Neural cell (in vitro differentiated cells): ENCODE results near the gene WFDC2.

ENCODE experiments used
- CTCF ChIP-seq: fragments of 450-650 bp; IDR thresholded peaks from 2 replicates; pipeline ENCODE4 v1.5.1; 2014; ENCODE audit warnings: antibody characterized with exemption, mild to moderate bottlenecking, moderate library complexity; ENCODE audit not compliant: poor library complexity, severe bottlenecking
- EZH2 ChIP-seq: fragments of 200-600, 300-800 bp; shearing (Covaris generic), sonication (generic); IDR thresholded peaks from 2 replicates; pipeline ENCODE4 v1.6.1; 2014; ENCODE audit warnings: antibody characterized with exemption, low read length, borderline replicate concordance, mild to moderate bottlenecking; ENCODE audit not compliant: insufficient read depth, poor library complexity, severe bottlenecking
- POLR2AphosphoS5 ChIP-seq: IDR thresholded peaks from 2 replicates; pipeline ENCODE4 v1.6.1; 2012

DNA sequence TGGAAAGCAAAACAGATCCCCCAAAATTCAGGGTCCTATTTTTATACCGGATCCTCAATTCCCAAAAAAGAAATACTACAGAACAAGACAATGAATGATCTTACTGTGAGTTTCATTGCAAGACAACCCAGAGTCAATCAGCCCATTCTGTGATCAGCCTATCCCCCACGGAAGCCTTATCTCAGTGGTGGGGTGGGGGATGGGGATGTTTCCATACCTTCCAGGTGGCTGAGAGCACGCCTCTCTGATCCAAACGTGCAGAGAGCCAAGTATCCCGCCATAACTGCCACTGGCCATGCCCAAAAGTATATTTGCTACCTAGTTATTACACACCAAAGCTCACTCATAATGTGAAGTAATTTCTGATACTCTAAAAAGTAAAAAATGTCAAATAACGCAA, 15.1 kb downstream of the WFDC2 start:
- TF ChIP-seq CTCF (no peak), POLR2AphosphoS5 (no peak), EZH2 (no peak)
